Keratinocyte (primary cell): Measurements from ENCODE around the gene HSF5. TPM values are rescaled to one million over a fixed set of nuclear protein-coding genes. Genes with fewer than 3 reads are reported as not detected.

Experiments used
- DNase-seq: peaks from one replicate; pipeline ENCODE4 v3.0.0-alpha.2; 2011; ENCODE audit warnings: low read depth, missing footprints, low spot score
- FAIRE-seq: peaks from 2 replicates; lab custom pipeline; 2011; peaks lifted over from hg19 to GRCh38; lab: Jason Lieb, UNC
- H2AFZ ChIP-seq: 2 replicates; pipeline ENCODE4 v1.6.0; 2012; ENCODE audit warnings: low read length, control low read depth, inconsistent platforms; ENCODE audit not compliant: control insufficient read depth
- H3K27ac ChIP-seq: 2 replicates; pipeline ENCODE4 v1.5.1; 2011; ENCODE audit warnings: low read length; ENCODE audit not compliant: control insufficient read depth, insufficient read depth
- H3K27me3 ChIP-seq: 3 replicates; pipeline ENCODE4 v1.6.0; 2011; ENCODE audit warnings: low read length; ENCODE audit not compliant: control insufficient read depth, insufficient read depth; ENCODE audit errors: extremely low read depth
- H3K36me3 ChIP-seq, 2 experiments: 2 replicates in 1 of 2; 3 replicates in 1 of 2; pipeline ENCODE4 v1.5.1; 2011; ENCODE audit warnings: low read length in 2 of 2, mild to moderate bottlenecking in 1 of 2; ENCODE audit not compliant: control insufficient read depth in 2 of 2, insufficient read depth in 2 of 2; ENCODE audit errors: extremely low read depth in 1 of 2
- H3K4me1 ChIP-seq: 3 replicates; pipeline ENCODE4 v1.5.1; 2011; ENCODE audit warnings: low read length; ENCODE audit not compliant: control insufficient read depth, insufficient read depth; ENCODE audit errors: extremely low read depth
- H3K4me2 ChIP-seq: 3 replicates; pipeline ENCODE4 v1.6.0; 2011; ENCODE audit warnings: low read depth, low read length; ENCODE audit not compliant: control insufficient read depth, insufficient read depth; ENCODE audit errors: extremely low read depth
- H3K4me3 ChIP-seq, 3 experiments: fragments of 200-600 bp in 1 of 3; sonication (generic) in 1 of 3; 2 replicates in 2 of 3; 3 replicates in 1 of 3; pipeline ENCODE4 v1.5.1; 2011 to 2016; ENCODE audit warnings: low read length in 3 of 3, mild to moderate bottlenecking in 3 of 3, control low read depth in 2 of 3, inconsistent platforms in 1 of 3, low read depth in 1 of 3, mixed read lengths in 1 of 3, mixed run types in 1 of 3, moderate library complexity in 1 of 3; ENCODE audit not compliant: control insufficient read depth in 2 of 3, insufficient read depth in 2 of 3; ENCODE audit errors: extremely low read depth in 1 of 3
- H3K79me2 ChIP-seq: 2 replicates; pipeline ENCODE4 v1.6.0; 2012; ENCODE audit warnings: low read length; ENCODE audit not compliant: control insufficient read depth, insufficient read depth
- H3K9ac ChIP-seq: 3 replicates; pipeline ENCODE4 v1.6.0; 2011; ENCODE audit warnings: low read length; ENCODE audit not compliant: control insufficient read depth, insufficient read depth; ENCODE audit errors: extremely low read depth
- H3K9me1 ChIP-seq: 3 replicates; pipeline ENCODE4 v1.6.0; 2011; ENCODE audit warnings: low read length; ENCODE audit not compliant: control insufficient read depth, insufficient read depth; ENCODE audit errors: extremely low read depth
- H3K9me3 ChIP-seq: 2 replicates; pipeline ENCODE4 v1.5.1; 2012; ENCODE audit warnings: low read depth, low read length; ENCODE audit not compliant: control insufficient read depth
- H4K20me1 ChIP-seq: 3 replicates; pipeline ENCODE4 v1.6.0; 2011; ENCODE audit warnings: low read length; ENCODE audit not compliant: control insufficient read depth, insufficient read depth; ENCODE audit errors: extremely low read depth
- EZH2 ChIP-seq: IDR thresholded peaks from one replicate; pipeline ENCODE4 v1.6.1; 2012; ENCODE audit warnings: inconsistent platforms, mild to moderate bottlenecking, low read length, moderate library complexity
- dilution Hi-C: fragments of 300-500 bp; cut with MboI; formaldehyde crosslinking; loops from one replicate; pipeline ENCODE4 v1.7.0; 2020; ENCODE audit warnings: low sequenced_read_pairs; ENCODE audit not compliant: extremely low pct_ligation_motif_present
- polyA plus RNA-seq, 5 experiments: library from polyadenylated mRNA; depleted of rRNA in 3 of 5; stranded (reverse) in 3 of 5; stranded (forward) in 1 of 5; unstranded in 1 of 5; fragments of >200 nt; gene quantifications; 1 replicate in 1 of 5; 2 replicates in 3 of 5; 3 replicates in 1 of 5; pipeline versions ENCODE4 v1.2.1 to v1.2.3, GENCODE V29; 2011 to 2012; ENCODE audit warnings: missing spikeins in 2 of 5, low read depth in 1 of 5, low replicate concordance in 1 of 5
- TF ChIP-seq, protein P1 (sequence below), 3 experiments: IDR thresholded peaks in 1 of 3; conservative IDR thresholded peaks in 1 of 3; optimal IDR thresholded peaks in 1 of 3; 2 replicates in 2 of 3; 3 replicates in 1 of 3; pipeline versions ENCODE3 to v1.5.1; 2011; ENCODE audit warnings: low read length in 3 of 3, mild to moderate bottlenecking in 3 of 3, moderate library complexity in 2 of 3, control low read depth in 1 of 3, inconsistent platforms in 1 of 3; ENCODE audit not compliant: insufficient read depth in 2 of 3; ENCODE audit errors: extremely low read depth in 1 of 3

The HSF5 gene
- polyA plus RNA-seq, 1 donor (not counting 4 experiments of a cell fraction or from before 2014, with no cell fraction given), result 0.01 TPM

DNA sequence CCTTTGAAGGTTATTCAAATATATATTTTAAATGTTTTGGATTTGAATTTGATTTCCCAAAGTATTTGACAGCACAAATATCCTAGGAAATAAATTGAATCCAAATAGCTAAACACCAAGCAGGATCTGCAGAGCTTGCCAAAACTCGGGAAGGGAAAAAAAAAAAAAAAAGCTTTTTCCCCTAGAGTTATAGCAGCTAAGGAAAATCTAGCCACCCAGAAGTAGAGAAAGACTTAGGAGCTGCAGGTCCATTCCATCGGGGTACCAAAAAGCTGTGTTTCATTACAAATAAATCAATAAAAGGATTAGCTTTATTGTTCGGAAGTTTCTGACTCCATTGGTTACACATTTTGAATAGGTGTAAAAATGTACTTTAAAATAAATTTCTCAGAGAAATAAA is 19.3 kb downstream of the HSF5 start:
- H3K4me3 ChIP-seq, result no peak overlapping the region
- FAIRE-seq, result no peak
- no peak for DNase-seq
- no peak overlapping the region for H3K27ac ChIP-seq
- no peaks in the 10 kb centered on the region for H3K9me1 ChIP-seq
- H4K20me1 ChIP-seq, result no peaks in the 10 kb centered on the region
- dilution Hi-C loops, result no loop called here
- no peak overlapping the region for H3K4me2 ChIP-seq
- H3K9me3 ChIP-seq, result no peaks in the 10 kb centered on the region
- no peak overlapping the region for H2AFZ ChIP-seq
- no peaks in the 10 kb centered on the region for H3K79me2 ChIP-seq
- no peak overlapping the region for H3K9ac ChIP-seq
- no peaks in the 10 kb centered on the region for H3K36me3 ChIP-seq
- H3K27me3 ChIP-seq, result no peaks in the 10 kb centered on the region
- no peaks in the 10 kb centered on the region for H3K4me1 ChIP-seq
- TF ChIP-seq, protein P1, sequence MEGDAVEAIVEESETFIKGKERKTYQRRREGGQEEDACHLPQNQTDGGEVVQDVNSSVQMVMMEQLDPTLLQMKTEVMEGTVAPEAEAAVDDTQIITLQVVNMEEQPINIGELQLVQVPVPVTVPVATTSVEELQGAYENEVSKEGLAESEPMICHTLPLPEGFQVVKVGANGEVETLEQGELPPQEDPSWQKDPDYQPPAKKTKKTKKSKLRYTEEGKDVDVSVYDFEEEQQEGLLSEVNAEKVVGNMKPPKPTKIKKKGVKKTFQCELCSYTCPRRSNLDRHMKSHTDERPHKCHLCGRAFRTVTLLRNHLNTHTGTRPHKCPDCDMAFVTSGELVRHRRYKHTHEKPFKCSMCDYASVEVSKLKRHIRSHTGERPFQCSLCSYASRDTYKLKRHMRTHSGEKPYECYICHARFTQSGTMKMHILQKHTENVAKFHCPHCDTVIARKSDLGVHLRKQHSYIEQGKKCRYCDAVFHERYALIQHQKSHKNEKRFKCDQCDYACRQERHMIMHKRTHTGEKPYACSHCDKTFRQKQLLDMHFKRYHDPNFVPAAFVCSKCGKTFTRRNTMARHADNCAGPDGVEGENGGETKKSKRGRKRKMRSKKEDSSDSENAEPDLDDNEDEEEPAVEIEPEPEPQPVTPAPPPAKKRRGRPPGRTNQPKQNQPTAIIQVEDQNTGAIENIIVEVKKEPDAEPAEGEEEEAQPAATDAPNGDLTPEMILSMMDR (optimal IDR thresholded peaks at IDR 0.05 in 1 of 3, IDR thresholded peaks at IDR 0.05 in 1 of 3, conservative IDR thresholded peaks at IDR 0.05 in 1 of 3; ENCODE audit: extremely low read depth in 1 of 3, insufficient read depth in 2 of 3, low read length in 3 of 3), result no peak
- TF ChIP-seq EZH2, result no peak

DNA sequence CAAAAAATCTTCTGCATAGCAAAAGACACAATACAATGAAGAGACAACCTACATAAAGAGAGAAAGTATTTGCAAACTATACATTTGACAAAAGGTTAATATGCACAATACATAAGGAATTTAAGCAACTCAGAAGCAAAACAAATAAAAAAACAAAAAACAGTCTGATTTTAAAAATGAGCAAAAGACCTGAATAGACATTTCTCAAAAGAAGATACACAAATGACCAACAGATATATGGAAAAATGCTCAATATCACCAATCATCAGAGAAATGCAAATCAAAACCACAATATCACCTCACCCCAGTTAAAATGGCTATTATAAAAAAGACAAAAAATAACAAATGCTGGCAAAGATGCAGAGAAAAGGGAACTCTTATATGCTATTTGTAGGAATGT is 32.7 kb downstream of the HSF5 start:
- Histone ChIP-seq H3K79me2 (no peaks in the 10 kb centered on the region), H4K20me1 (no peaks in the 10 kb centered on the region), H3K9me3 (no peaks in the 10 kb centered on the region), H3K4me3 (no peak overlapping the region), H3K4me2 (no peak overlapping the region), H3K27me3 (no peaks in the 10 kb centered on the region), H3K9ac (no peak overlapping the region), H3K27ac (no peak overlapping the region), H2AFZ (no peak overlapping the region), H3K9me1 (no peaks in the 10 kb centered on the region), H3K4me1 (no peaks in the 10 kb centered on the region), H3K36me3 (no peaks in the 10 kb centered on the region)
- FAIRE-seq (no peak), DNase-seq (no peak)
- TF ChIP-seq, protein P1 (optimal IDR thresholded peaks at IDR 0.05 in 1 of 3, IDR thresholded peaks at IDR 0.05 in 1 of 3, conservative IDR thresholded peaks at IDR 0.05 in 1 of 3; ENCODE audit: extremely low read depth in 1 of 3, insufficient read depth in 2 of 3, low read length in 3 of 3), result no peak
- TF ChIP-seq EZH2, result no peak
- dilution Hi-C loops, result no loop called here
